PC-9 (cell line): ENCODE data around the gene CDK3. TPM values are rescaled to one million over a fixed set of nuclear protein-coding genes. Genes with fewer than 3 reads are reported as not detected.
A peak's percentile ranks its signal among the peaks of the same experiment; 100 is the strongest.

ENCODE experiments used
- BruUV-seq: library from RNA; stranded (reverse); fragments of 400-500 nt; replicated peaks from 2 replicates; lab custom pipeline; 2021; lab: Mats Ljungman, UMichigan
- CTCF ChIA-PET: fragments of 300-600 bp; sonication (Branson Sonifier 250); formaldehyde crosslinking; loops from one replicate; lab custom pipeline; 2022; ENCODE audit warnings: antibody characterized with exemption; lab: Charles Lee
- POLR2A ChIA-PET: fragments of 300-600 bp; sonication (Branson Sonifier 250); formaldehyde crosslinking; loops from one replicate; lab custom pipeline; 2022; ENCODE audit warnings: antibody characterized with exemption; ENCODE audit not compliant: unreplicated experiment; lab: Charles Lee
- DNase-seq, 2 experiments: peaks; one replicate each; pipeline versions ENCODE4 v3.0.0 to v3.0.0-alpha.2; 2015 to 2022; ENCODE audit warnings: mixed read lengths in 1 of 2
- H2AFZ ChIP-seq: fragments of 200-600 bp; sonication (generic); 2 replicates; pipeline ENCODE4 v1.8.1; 2017; ENCODE audit warnings: antibody characterized with exemption
- H3F3A ChIP-seq: fragments of 200-600 bp; sonication (generic); 2 replicates; pipeline ENCODE4 v1.8.1; 2017; ENCODE audit warnings: antibody characterized with exemption, mild to moderate bottlenecking, low read depth; ENCODE audit not compliant: insufficient read depth
- H3K27ac ChIP-seq: fragments of 200-600 bp; sonication (generic); 2 replicates; pipeline ENCODE4 v1.6.1; 2016; ENCODE audit warnings: mixed run types
- H3K27me3 ChIP-seq: fragments of 200-600 bp; sonication (generic); 2 replicates; pipeline ENCODE4 v1.6.1; 2016; ENCODE audit warnings: low read depth, mixed run types; ENCODE audit not compliant: insufficient read depth
- H3K36me3 ChIP-seq: fragments of 200-600 bp; sonication (generic); 2 replicates; pipeline ENCODE4 v1.6.1; 2016; ENCODE audit warnings: low read depth, mixed run types
- H3K4me1 ChIP-seq: fragments of 200-600 bp; sonication (generic); replicated peaks from 2 replicates; pipeline ENCODE4 v1.6.1; 2016; ENCODE audit warnings: mixed run types; ENCODE audit not compliant: insufficient read depth
- H3K4me2 ChIP-seq: fragments of 200-600 bp; sonication (generic); 2 replicates; pipeline ENCODE4 v1.6.1; 2017; ENCODE audit warnings: mixed run types
- H3K4me3 ChIP-seq: fragments of 200-600 bp; sonication (generic); 2 replicates; pipeline ENCODE4 v1.6.1; 2016; ENCODE audit warnings: mixed run types
- H3K79me2 ChIP-seq: fragments of 200-600 bp; sonication (generic); 2 replicates; pipeline ENCODE4 v1.6.1; 2017; ENCODE audit warnings: low read depth, mixed run types
- H3K9me2 ChIP-seq: fragments of 200-600 bp; sonication (generic); 2 replicates; pipeline ENCODE4 v1.8.1; 2017; ENCODE audit warnings: mild to moderate bottlenecking; ENCODE audit not compliant: insufficient read depth
- H3K9me3 ChIP-seq: fragments of 200-600 bp; sonication (generic); 2 replicates; pipeline ENCODE4 v1.8.1; 2016; ENCODE audit warnings: low read depth; ENCODE audit not compliant: insufficient read depth
- H4K20me1 ChIP-seq: fragments of 200-600 bp; sonication (generic); 2 replicates; pipeline ENCODE4 v1.8.1; 2017; ENCODE audit not compliant: insufficient read depth
- CTCF ChIP-seq: fragments of 200-600 bp; sonication (generic); conservative IDR thresholded peaks from 2 replicates; pipeline ENCODE4 v1.6.1; 2017; ENCODE audit warnings: mixed run types, antibody characterized with exemption, mild to moderate bottlenecking, moderate library complexity
- EZH2 ChIP-seq: fragments of 200-600 bp; sonication (generic); IDR thresholded peaks from 2 replicates; pipeline ENCODE4 v1.8.0; 2017; ENCODE audit warnings: antibody characterized with exemption, low read depth
- intact Hi-C: fragments of 100-400 bp; cut with micrococcal nuclease; formaldehyde crosslinking; loops from one replicate; pipeline ENCODE4 v1.10.0; 2022; ENCODE audit not compliant: unreplicated experiment
- total RNA-seq: library from RNA; stranded (reverse); gene quantifications from 2 replicates; pipeline ENCODE4 v1.2.3, GENCODE V29; 2021

The CDK3 gene
- total RNA-seq, 1 experiment from 2014 or later: 12.3 TPM

GRCh38 chr17:76049239-76049638 lies 48.6 kb downstream of the CDK3 start:
- Histone ChIP-seq H2AFZ (no peak overlapping the region), H3K4me3 (no peak overlapping the region), H3K79me2 (peaks cover 27% of the 10 kb centered on the region), H3K9me3 (peaks cover 4% of the 10 kb centered on the region; the same call in 1 of the 2 replicates), H3K9me2 (no peaks in the 10 kb centered on the region), H3K27me3 (no peaks in the 10 kb centered on the region), H3F3A (peaks cover 43% of the 10 kb centered on the region), H3K27ac (no peak overlapping the region), H3K4me2 (no peak overlapping the region), H3K36me3 (peaks cover 20% of the 10 kb centered on the region), H4K20me1 (no peaks in the 10 kb centered on the region), H3K4me1 (peaks cover 48% of the 10 kb centered on the region)
- no peak for TF ChIP-seq EZH2
- no peak for TF ChIP-seq CTCF
- no TSS peak for BruUV-seq
- no peak for DNase-seq
- ChIA-PET CTCF (no interaction called here), POLR2A (interaction anchor here (0.6 kb wide), 2 partner anchors 14 to 235 kb away, joined by 3 read pairs; no protein-coding TSS in a partner anchor)
- intact Hi-C loops: no loop called here

GRCh38 chr17:76049836-76050537 lies 49.3 kb downstream of the CDK3 start:
- ChIA-PET CTCF (interaction anchor here (0.5 kb wide), 1 partner anchor 233 kb away, joined by 4 read pairs; no protein-coding TSS in a partner anchor), POLR2A (no interaction called here)
- intact Hi-C loops: no loop called here
- no peak overlapping the region for H2AFZ ChIP-seq
- H3K27ac ChIP-seq: peak overlapping the region; percentile 91
- no peak overlapping the region for H3K4me3 ChIP-seq
- H3F3A ChIP-seq: peaks cover 51% of the 10 kb centered on the region
- H3K9me2 ChIP-seq: no peaks in the 10 kb centered on the region
- H3K79me2 ChIP-seq: peaks cover 27% of the 10 kb centered on the region
- peak overlapping the region; percentile 67; the same call in 1 of the 2 replicates for H3K4me2 ChIP-seq
- H3K36me3 ChIP-seq: peaks cover 20% of the 10 kb centered on the region
- H3K9me3 ChIP-seq: peaks cover 4% of the 10 kb centered on the region; the same call in 1 of the 2 replicates
- no peaks in the 10 kb centered on the region for H3K27me3 ChIP-seq
- DNase-seq: no peak
- TF ChIP-seq CTCF (no peak), EZH2 (no peak)
- BruUV-seq: no TSS peak
- no peaks in the 10 kb centered on the region for H4K20me1 ChIP-seq
- peaks cover 55% of the 10 kb centered on the region for H3K4me1 ChIP-seq

- Histone ChIP-seq H4K20me1 (no peaks in the 10 kb centered on the region), H3K4me1 (peaks cover 60% of the 10 kb centered on the region), H3K79me2 (peaks cover 27% of the 10 kb centered on the region), H3K4me2 (peak overlapping the region; percentile 67), H3K9me3 (peaks cover 4% of the 10 kb centered on the region; the same call in 1 of the 2 replicates), H3K4me3 (no peak overlapping the region; the same call in 1 of the 2 replicates), H2AFZ (no peak overlapping the region), H3K27me3 (no peaks in the 10 kb centered on the region), H3F3A (peaks cover 55% of the 10 kb centered on the region), H3K9me2 (no peaks in the 10 kb centered on the region), H3K36me3 (peaks cover 20% of the 10 kb centered on the region), H3K27ac (peak overlapping the region; percentile 91)
- no peak for TF ChIP-seq EZH2
- no peak for TF ChIP-seq CTCF
- ChIA-PET CTCF (interaction anchor here (0.6 to 0.8 kb wide), 2 partner anchors 52 to 129 kb away, joined by 4 read pairs; no protein-coding TSS in a partner anchor), POLR2A (interaction anchor here (0.7 kb wide), 2 partner anchors 271 to 524 kb away, joined by 3 to 5 read pairs; no protein-coding TSS in a partner anchor)
- no TSS peak for BruUV-seq
- intact Hi-C loops: loop anchor here (1.0 kb wide), 2 partner anchors 68 to 213 kb away; no protein-coding TSS in a partner anchor
- peak; percentile 77 to 96 for DNase-seq
Measured at GRCh38 chr17:76050538-76051467, 50.1 kb downstream of the CDK3 start.
